ENCODE measurements around the gene UCMA. TPM values are rescaled to one million over a fixed set of nuclear protein-coding genes. Genes with fewer than 3 reads are reported as not detected.
A peak's percentile ranks its signal among the peaks of the same experiment; 100 is the strongest.

UCMA gene
- total and polyA plus RNA-seq, 2 of the 4 experiments (the other 2 are of a cell fraction): not detected

GRCh38 chr10:13222151-13222550 lies 12.0 kb downstream of the UCMA start:
- Histone ChIP-seq H3K27ac (ENCODE audit: insufficient read depth, low read length) (no peak overlapping the region), H2BK120ac (ENCODE audit: low read depth, low read length) (no peak overlapping the region), H3K4me2 (ENCODE audit: low read depth, low read length) (no peak overlapping the region), H2BK15ac (ENCODE audit: low read depth, low read length) (no peak overlapping the region), H3K9ac (ENCODE audit: low read depth, low read length) (no peak overlapping the region), H3K4me3 (ENCODE audit: insufficient read depth, low read depth, low read length) (no peak overlapping the region), H2AK9ac (replicated peaks; ENCODE audit: low read depth, low read length, poor library complexity) (no peak overlapping the region), H4K20me1 (ENCODE audit: insufficient read depth, low read length) (no peaks in the 10 kb centered on the region), H2AK5ac (ENCODE audit: low read depth, low read length) (no peak overlapping the region), H3K79me1 (ENCODE audit: low read depth in 1 of 2, low read length in 2 of 2) (no peaks in the 10 kb centered on the region), H4K8ac (ENCODE audit: low read depth in 2 of 2, low read length in 2 of 2) (no peak overlapping the region), H3K14ac (replicated peaks; ENCODE audit: low read depth, low read length) (no peak overlapping the region), H3K36me3 (ENCODE audit: control insufficient read depth, insufficient read depth, low read length) (no peaks in the 10 kb centered on the region), H3K4ac (ENCODE audit: low read depth, low read length) (no peak overlapping the region), H2AFZ (replicated peaks; ENCODE audit: low read length, poor library complexity) (peak overlapping the region; percentile 15), H3K56ac (ENCODE audit: extremely low read depth, insufficient read depth, low read length) (no peak overlapping the region), H3K27me3 (ENCODE audit: control insufficient read depth, insufficient read depth, low read length) (no peaks in the 10 kb centered on the region; the same call in 1 of the 2 replicates), H2BK5ac (ENCODE audit: low read depth, low read length, poor library complexity, severe bottlenecking) (no peak overlapping the region), H2BK20ac (ENCODE audit: low read depth, low read length) (no peak overlapping the region), H3K18ac (ENCODE audit: low read depth, low read length) (no peak overlapping the region), H4K5ac (ENCODE audit: low read depth, low read length) (no peak overlapping the region), H3K23ac (ENCODE audit: low read depth, low read length) (no peak overlapping the region), H4K91ac (ENCODE audit: insufficient read depth, low read depth, low read length) (no peak overlapping the region), H3K9me3 (ENCODE audit: control insufficient read depth, insufficient read depth, low read length) (no peaks in the 10 kb centered on the region), H3K9me1 (ENCODE audit: insufficient read depth, low read length) (no peaks in the 10 kb centered on the region), H3K4me1 (ENCODE audit: control insufficient read depth, insufficient read depth, low read length) (no peaks in the 10 kb centered on the region)
- CTCF ChIA-PET: no interaction called here
- no peak for TF ChIP-seq CHD1 (IDR thresholded peaks at IDR 0.05; ENCODE audit: low read depth, low read length)
- TF ChIP-seq NFE2L2 (IDR thresholded peaks at IDR 0.05; ENCODE audit: low read depth, low read length): no peak
- no peak for TF ChIP-seq CEBPB (IDR thresholded peaks at IDR 0.05; ENCODE audit: low read depth, low read length)
- TF ChIP-seq ELK1 (IDR thresholded peaks at IDR 0.05; ENCODE audit: borderline replicate concordance, low read depth, low read length): no peak
- no peak for TF ChIP-seq FOS (IDR thresholded peaks at IDR 0.05; ENCODE audit: low read depth, low read length)
- no peak for TF ChIP-seq RCOR1 (IDR thresholded peaks at IDR 0.05; ENCODE audit: insufficient replicate concordance, low read length)
- no peak for TF ChIP-seq USF2 (IDR thresholded peaks at IDR 0.05; ENCODE audit: low read depth, low read length)
- no peak for TF ChIP-seq MAZ (IDR thresholded peaks at IDR 0.05; ENCODE audit: borderline replicate concordance, low read depth, low read length)
- TF ChIP-seq BHLHE40 (IDR thresholded peaks at IDR 0.05; ENCODE audit: low read depth, low read length): no peak
- no peak for TF ChIP-seq MXI1 (IDR thresholded peaks at IDR 0.05; ENCODE audit: borderline replicate concordance, low read depth, low read length)
- TF ChIP-seq SMC3 (IDR thresholded peaks at IDR 0.05; ENCODE audit: low read depth, low read length): no peak
- TF ChIP-seq MAFK (IDR thresholded peaks at IDR 0.05; ENCODE audit: low read depth, low read length): no peak
- TF ChIP-seq RFX5 (IDR thresholded peaks at IDR 0.05; ENCODE audit: low read depth, low read length): no peak
- no peak for TF ChIP-seq RAD21 (IDR thresholded peaks at IDR 0.05; ENCODE audit: low read length)
- no peak for TF ChIP-seq CTCF (conservative IDR thresholded peaks at IDR 0.05; ENCODE audit: low read depth, low read length)
- WGBS, 2 experiments (ENCODE audit: extremely low coverage in 2 of 2, insufficient read length in 1 of 2): 40% methylated on average over 1 of the region's 6 CpGs; no CpG with 5 or more reads in 1 of the 2 experiments
- ATAC-seq (ENCODE audit: low read depth): no peak
- in situ Hi-C loops (cut with MboI; ENCODE audit: low sequenced_read_pairs) (no loop called here), dilution Hi-C loops (cut with HindIII; ENCODE audit: low sequenced_read_pairs, unreplicated experiment) (no loop called here), intact Hi-C loops (cut with micrococcal nuclease) (no loop called here)
- no TSS peak for BruUV-seq (replicated peaks)
- DNase-seq: no peak
- POLR2A ChIA-PET (ENCODE audit: unreplicated experiment): no interaction called here
